GM21528 (cell line): Measurements from ENCODE around the gene ZBTB40.

ENCODE experiments used
- ATAC-seq: cut with Tn5 transposase; IDR thresholded peaks from one replicate; pipeline ENCODE4 v1.9.1; 2021; ENCODE audit warnings: mild to moderate bottlenecking, moderate library complexity; ENCODE audit not compliant: unreplicated experiment, low FRiP score

The ZBTB40 gene

GRCh38 chr1:22461678-22462527 lies 10.3 kb downstream of the ZBTB40 start:
- no peak for ATAC-seq

GRCh38 chr1:22462928-22463327 lies 11.3 kb downstream of the ZBTB40 start:
- ATAC-seq = no peak

GRCh38 chr1:22465015-22465565 lies 13.4 kb downstream of the ZBTB40 start:
- no peak for ATAC-seq

- ATAC-seq = no peak
These were observed 14.0 kb downstream of the ZBTB40 start for GRCh38 chr1:22465671-22466070.

GRCh38 chr1:22470227-22470626 lies 18.6 kb downstream of the ZBTB40 start:
- no peak for ATAC-seq

DNA sequence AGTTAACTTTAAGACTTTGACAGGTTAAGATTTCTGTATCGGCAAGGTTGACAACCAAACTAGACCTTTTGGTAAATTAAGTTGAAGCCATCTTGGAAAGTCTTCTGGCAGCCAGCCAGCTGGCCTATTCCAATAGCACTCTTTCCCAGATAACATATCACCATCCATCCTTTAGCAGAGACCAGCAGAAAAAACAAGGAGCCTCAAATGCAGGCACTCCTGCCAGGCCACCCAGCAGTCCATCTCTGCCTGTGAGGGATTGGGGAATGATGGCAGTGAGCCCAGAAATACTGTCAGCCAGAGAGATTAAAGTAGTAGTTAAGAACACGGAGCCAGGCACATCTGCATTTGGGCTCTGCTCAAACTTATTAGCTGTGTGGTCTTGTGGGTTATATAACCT lies 19.4 kb downstream of the ZBTB40 start:
- no peak for ATAC-seq

- no peak for ATAC-seq
These were observed 20.0 kb downstream of the ZBTB40 start for GRCh38 chr1:22471610-22472009.

DNA sequence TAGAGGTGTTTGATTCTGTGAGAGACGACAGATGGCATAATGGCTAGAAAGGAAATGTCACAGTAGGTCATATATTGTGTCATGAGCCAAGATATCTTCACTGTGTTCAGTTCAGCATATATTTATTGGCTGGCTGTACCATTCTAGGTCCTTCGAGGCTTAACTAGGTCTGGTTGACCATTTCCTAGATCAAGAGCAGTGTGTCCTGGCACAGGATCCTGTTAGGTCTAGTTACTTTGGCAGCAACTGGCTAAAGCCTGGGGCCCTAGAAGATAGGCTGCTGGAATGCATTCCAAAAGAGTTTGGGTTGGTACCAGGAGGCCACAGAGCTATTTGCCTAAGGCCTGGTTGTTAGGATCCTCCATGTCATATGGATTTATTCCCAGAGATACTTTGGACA lies 20.9 kb downstream of the ZBTB40 start:
- ATAC-seq = no peak

DNA sequence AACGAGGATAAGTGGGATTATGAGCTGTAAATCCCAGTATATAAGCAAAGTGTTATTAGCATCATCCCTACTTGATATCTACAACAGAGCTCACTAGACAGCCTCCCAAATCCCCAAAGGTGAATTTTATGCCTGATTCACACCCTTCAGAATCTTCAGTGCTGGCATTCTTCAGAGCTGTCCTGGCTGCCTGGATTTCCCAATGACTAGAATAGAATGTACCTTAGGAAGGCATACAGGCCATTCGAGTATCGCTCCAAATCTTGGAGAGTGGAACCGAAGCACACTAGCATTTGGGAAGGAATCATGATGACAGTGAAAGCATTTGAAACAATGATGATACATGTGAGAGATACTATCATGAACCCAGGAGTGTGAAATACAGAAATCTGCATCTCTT lies 22.3 kb downstream of the ZBTB40 start:
- ATAC-seq = no peak

GRCh38 chr1:22476566-22476965 lies 24.9 kb downstream of the ZBTB40 start:
- ATAC-seq = no peak

- ATAC-seq = no peak
These were observed 31.5 kb downstream of the ZBTB40 start for GRCh38 chr1:22483121-22483520.

- no peak for ATAC-seq
These were observed 33.2 kb downstream of the ZBTB40 start for GRCh38 chr1:22484706-22485345.

DNA sequence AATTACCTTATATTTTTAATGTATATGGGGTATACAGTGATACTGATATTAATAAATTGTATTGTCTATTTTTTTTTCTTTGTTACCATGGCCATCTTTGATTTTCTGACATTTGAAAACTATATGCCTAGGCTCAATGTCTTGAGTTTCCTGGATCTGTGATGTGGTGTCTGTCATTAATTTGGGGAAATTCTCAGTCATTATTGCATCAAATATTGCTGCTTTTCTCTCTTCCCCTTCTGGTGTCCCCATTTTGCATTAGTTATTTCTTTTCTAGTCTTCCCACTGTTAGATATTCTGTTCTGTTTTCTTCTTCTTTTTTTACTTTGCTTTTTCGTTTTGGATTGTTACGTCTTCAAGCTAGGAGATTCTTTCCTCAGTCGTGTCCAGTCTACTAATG lies 33.8 kb downstream of the ZBTB40 start:
- ATAC-seq = no peak

GRCh38 chr1:22487781-22488180 lies 36.1 kb downstream of the ZBTB40 start:
- no peak for ATAC-seq

GRCh38 chr1:22488319-22488718 lies 36.7 kb downstream of the ZBTB40 start:
- no peak for ATAC-seq

- no peak for ATAC-seq
These were observed 37.6 kb downstream of the ZBTB40 start for GRCh38 chr1:22489278-22489677.

- no peak for ATAC-seq
These were observed 38.2 kb downstream of the ZBTB40 start for GRCh38 chr1:22489823-22490222.

GRCh38 chr1:22490309-22490708 lies 38.7 kb downstream of the ZBTB40 start:
- ATAC-seq = no peak

- ATAC-seq = no peak
These were observed 40.5 kb downstream of the ZBTB40 start for GRCh38 chr1:22491995-22492715.

DNA sequence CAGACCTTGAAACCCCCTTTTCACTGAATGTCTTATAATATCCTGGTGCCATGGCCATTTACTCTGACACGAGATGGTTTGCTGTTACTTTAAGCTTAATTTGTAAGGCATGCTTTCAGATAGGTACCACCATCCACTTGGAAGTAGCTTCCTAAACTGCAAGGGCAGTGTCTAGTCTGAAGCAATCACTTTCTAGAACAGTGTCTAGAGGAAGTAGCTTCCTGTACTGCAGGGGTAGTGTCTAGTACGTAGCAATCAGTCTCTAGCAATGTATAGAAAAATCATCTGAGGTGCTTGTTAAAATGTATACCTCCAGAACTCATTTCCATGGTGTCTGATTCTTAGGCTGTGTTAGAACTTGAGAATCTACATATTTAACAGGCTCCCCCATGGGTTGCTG lies 42.5 kb downstream of the ZBTB40 start:
- ATAC-seq = no peak

DNA sequence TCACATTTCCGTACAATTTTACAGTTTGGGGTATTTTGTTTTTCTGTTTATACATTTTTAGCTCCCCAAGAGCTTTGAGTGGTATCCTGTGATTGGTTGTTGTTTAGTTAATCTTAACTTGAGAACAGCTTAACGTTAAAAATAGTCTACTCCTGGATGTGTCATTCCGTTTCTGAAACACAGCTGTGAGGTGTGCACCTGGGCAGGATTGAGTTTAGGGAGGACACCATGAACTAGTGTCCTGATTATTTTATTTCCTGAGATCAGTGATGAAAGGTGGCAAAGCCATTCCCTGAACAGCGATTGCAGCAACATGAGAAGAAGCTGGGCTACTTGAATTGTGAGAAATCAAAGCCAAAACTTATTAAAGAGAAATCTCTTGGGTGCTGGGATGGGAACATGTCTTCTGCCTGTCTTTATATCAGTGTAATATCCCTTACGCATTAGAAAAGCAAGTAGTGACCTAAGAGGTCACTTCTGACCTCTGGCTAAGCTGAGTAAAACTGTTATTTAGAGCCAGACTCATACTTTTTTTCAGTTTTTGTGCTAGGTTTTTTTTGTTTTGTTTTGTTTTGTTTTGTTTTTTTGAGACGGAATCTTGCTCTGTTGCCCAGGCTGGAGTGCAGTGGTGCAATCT lies 43.4 kb downstream of the ZBTB40 start:
- no peak for ATAC-seq
